SK-N-SH (cell line): ENCODE measurements around the gene FBXO31. TPM values are rescaled to one million over a fixed set of nuclear protein-coding genes. Genes with fewer than 3 reads are reported as not detected.

Source experiments
- CTCF ChIA-PET: fragments of 300-600, 350-600 bp; formaldehyde crosslinking; extraction: SDS; loops from one replicate; lab custom pipeline; 2021; lab: Yijun Ruan, JAX
- POLR2A ChIA-PET: fragments of 350-600 bp; sonication (Branson Sonifier 250); formaldehyde crosslinking; extraction: SDS; loops from one replicate; lab custom pipeline; 2020; ENCODE audit warnings: antibody characterized with exemption, inconsistent platforms; lab: Yijun Ruan, JAX
- DNase-seq: peaks from one replicate; pipeline ENCODE4 v3.0.0; 2012
- H2AFZ ChIP-seq: fragments of 200-600 bp; sonication (generic); 2 replicates; pipeline ENCODE4 v1.8.1; 2016; ENCODE audit warnings: antibody characterized with exemption, mild to moderate bottlenecking, low read depth
- H3F3A ChIP-seq: fragments of 200-600 bp; sonication (generic); replicated peaks from 2 replicates; pipeline ENCODE3; 2016; ENCODE audit warnings: antibody characterized with exemption, mild to moderate bottlenecking; ENCODE audit not compliant: insufficient read depth
- H3K27ac ChIP-seq, 2 experiments: fragments of 200-500 bp in 1 of 2; fragments of 200-600 bp in 1 of 2; sonication (Bioruptor generic) in 1 of 2; sonication (generic), shearing (Covaris generic) in 1 of 2; 2 replicates each; pipeline versions ENCODE4 v1.5.1 to v1.6.1; 2014 to 2016; ENCODE audit warnings: low read depth in 2 of 2, inconsistent platforms in 1 of 2, low read length in 1 of 2, mild to moderate bottlenecking in 1 of 2, mixed read lengths in 1 of 2
- H3K27me3 ChIP-seq: fragments of 200-600 bp; sonication (generic), shearing (Covaris generic); 2 replicates; pipeline ENCODE4 v1.6.1; 2016; ENCODE audit warnings: mixed run types; ENCODE audit not compliant: insufficient read depth
- H3K36me3 ChIP-seq, 2 experiments: fragments of 200-500 bp in 1 of 2; fragments of 200-600 bp in 1 of 2; sonication (Bioruptor generic) in 1 of 2; sonication (generic) in 1 of 2; replicated peaks in 1 of 2; 2 replicates each; pipeline versions ENCODE3 to v1.5.1; 2014 to 2016; ENCODE audit warnings: low read length in 1 of 2, mild to moderate bottlenecking in 1 of 2; ENCODE audit not compliant: insufficient read depth in 2 of 2, control insufficient read depth in 1 of 2
- H3K4me1 ChIP-seq, 2 experiments: fragments of 200-500 bp in 1 of 2; fragments of 200-600 bp in 1 of 2; sonication (Bioruptor generic) in 1 of 2; sonication (generic), shearing (Covaris generic) in 1 of 2; 2 replicates each; pipeline versions ENCODE4 v1.5.1 to v1.6.1; 2014 to 2016; ENCODE audit warnings: low read depth in 1 of 2, low read length in 1 of 2, mixed run types in 1 of 2; ENCODE audit not compliant: insufficient read depth in 2 of 2, control insufficient read depth in 1 of 2
- H3K4me2 ChIP-seq: fragments of 200-600 bp; sonication (generic), shearing (Covaris generic); 2 replicates; pipeline ENCODE4 v1.6.1; 2017; ENCODE audit warnings: mixed run types
- H3K4me3 ChIP-seq, 2 experiments: fragments of 200-500 bp in 1 of 2; fragments of 200-600 bp in 1 of 2; sonication (Bioruptor generic) in 1 of 2; sonication (generic), shearing (Covaris generic) in 1 of 2; 2 replicates each; pipeline versions ENCODE4 v1.5.1 to v1.8.1; 2014 to 2016; ENCODE audit warnings: low read depth in 2 of 2, inconsistent platforms in 1 of 2, low read length in 1 of 2, mild to moderate bottlenecking in 1 of 2, mixed read lengths in 1 of 2, moderate library complexity in 1 of 2
- H3K79me2 ChIP-seq: fragments of 200-600 bp; sonication (generic); 2 replicates; pipeline ENCODE4 v1.8.1; 2017; ENCODE audit warnings: mild to moderate bottlenecking; ENCODE audit not compliant: insufficient read depth
- H3K9ac ChIP-seq: fragments of 200-600 bp; sonication (generic); 2 replicates; pipeline ENCODE4 v1.6.1; 2017; ENCODE audit warnings: mixed run types
- H3K9me2 ChIP-seq: fragments of 200-600 bp; sonication (generic); 2 replicates; pipeline ENCODE4 v1.6.1; 2017; ENCODE audit warnings: mixed run types
- H3K9me3 ChIP-seq: fragments of 200-600 bp; sonication (generic); 2 replicates; pipeline ENCODE4 v1.6.1; 2017; ENCODE audit warnings: mixed run types, mild to moderate bottlenecking, moderate library complexity
- H4K20me1 ChIP-seq: fragments of 200-600 bp; sonication (generic); 2 replicates; pipeline ENCODE4 v1.6.1; 2017; ENCODE audit warnings: mild to moderate bottlenecking, mixed run types; ENCODE audit not compliant: insufficient read depth
- CHD2 ChIP-seq: fragments of 150-350 bp; IDR thresholded peaks from 2 replicates; pipeline ENCODE4 v1.6.1; 2018; ENCODE audit warnings: low read length; ENCODE audit not compliant: partially characterized antibody
- ELF1 ChIP-seq: IDR thresholded peaks from 2 replicates; pipeline ENCODE4 v1.4.0; 2012
- EP300 ChIP-seq, 2 experiments: IDR thresholded peaks; 2 replicates each; pipeline versions ENCODE4 v1.4.0 to v1.6.1; 2012; ENCODE audit warnings: borderline replicate concordance in 1 of 2, low read depth in 1 of 2, low read length in 1 of 2
- FOSL2 ChIP-seq: IDR thresholded peaks from 2 replicates; pipeline ENCODE4 v1.4.0; 2012; ENCODE audit warnings: low read depth, mild to moderate bottlenecking, moderate library complexity, borderline replicate concordance
- FOXJ3 ChIP-seq: sonication (generic); formaldehyde crosslinking; IDR thresholded peaks from 2 replicates; pipeline ENCODE4 v1.5.1; 2020; ENCODE audit warnings: mild to moderate bottlenecking, missing genetic modification reagents
- FOXM1 ChIP-seq: IDR thresholded peaks from 2 replicates; pipeline ENCODE4 v1.4.0; 2012; ENCODE audit warnings: low read depth, mild to moderate bottlenecking
- IRF3 ChIP-seq: fragments of 150-350 bp; IDR thresholded peaks from 2 replicates; pipeline ENCODE4 v1.6.1; 2016; ENCODE audit warnings: mild to moderate bottlenecking, low read depth, low read length
- JUND ChIP-seq: IDR thresholded peaks from 2 replicates; pipeline ENCODE4 v1.4.0; 2012
- MAX ChIP-seq: IDR thresholded peaks from 2 replicates; pipeline ENCODE4 v1.4.0; 2012; ENCODE audit warnings: low read depth
- NFIC ChIP-seq: IDR thresholded peaks from 2 replicates; pipeline ENCODE4 v1.4.0; 2012; ENCODE audit warnings: borderline replicate concordance
- PBX3 ChIP-seq: IDR thresholded peaks from 2 replicates; pipeline ENCODE4; 2012
- RFX5 ChIP-seq: IDR thresholded peaks from 2 replicates; pipeline ENCODE4 v1.6.1; 2012; ENCODE audit warnings: mild to moderate bottlenecking, improper control_type of control experiment, low read length
- RXRA ChIP-seq: IDR thresholded peaks from 2 replicates; pipeline ENCODE4 v1.4.0; 2012; ENCODE audit warnings: low read depth, mild to moderate bottlenecking, borderline replicate concordance
- SIN3A ChIP-seq: IDR thresholded peaks from 2 replicates; pipeline ENCODE4 v1.6.1; 2012; ENCODE audit warnings: low read depth, mild to moderate bottlenecking, low read length, moderate library complexity, borderline replicate concordance
- TEAD4 ChIP-seq: IDR thresholded peaks from 2 replicates; pipeline ENCODE4 v1.4.0; 2012; ENCODE audit warnings: mild to moderate bottlenecking, borderline replicate concordance; ENCODE audit not compliant: insufficient read depth
- USF1 ChIP-seq: IDR thresholded peaks from 2 replicates; pipeline ENCODE4 v1.4.0; 2012; ENCODE audit warnings: low read depth, borderline replicate concordance
- YY1 ChIP-seq: IDR thresholded peaks from 2 replicates; pipeline ENCODE4 v1.4.0; 2012; ENCODE audit warnings: low read depth, mild to moderate bottlenecking
- WGBS: methylation state at CpG from one replicate; pipeline ENCODE4 v1.1.6; 2017; ENCODE audit warnings: low lambda C conversion rate; 5-methylcytosine and 5-hydroxymethylcytosine counted together
- polyA plus RNA-seq, 3 experiments: library from polyadenylated mRNA; depleted of rRNA; stranded (reverse); fragments of >200 nt; gene quantifications; 2 replicates each; pipeline ENCODE4 v1.2.3, GENCODE V29; 2012

FBXO31 gene
- polyA plus RNA-seq, 1 of the 3 experiments (the other 2 are of a cell fraction), result 14.2 TPM

GRCh38 chr16:87426423-87427215 is 43.0 kb upstream of the FBXO31 start:
- peaks cover 21% of the 10 kb centered on the region; the same call in 1 of the 2 replicates for H3K79me2 ChIP-seq
- CTCF ChIA-PET, result interaction anchor here (0.9 to 1.9 kb wide), 4 partner anchors 10 to 42 kb away, joined by 3 to 12 read pairs (median 3); no protein-coding TSS in a partner anchor

GRCh38 chr16:87425941-87426340 is 42.4 kb upstream of the FBXO31 start:
- Histone ChIP-seq H3K9me3 (no peaks in the 10 kb centered on the region), H3K9me2 (no peaks in the 10 kb centered on the region), H3F3A (no peaks in the 10 kb centered on the region), H3K4me1 (peaks cover 0 to 3% of the 10 kb centered on the region in 2 experiments; a peak in 1 of 4 replicates), H3K27ac (no peak overlapping the region), H4K20me1 (peaks cover 33% of the 10 kb centered on the region; the same call in 1 of the 2 replicates)
- CTCF ChIA-PET, result interaction anchor here (0.5 to 2.5 kb wide), 8 partner anchors 9 to 163 kb away, joined by 3 to 12 read pairs (median 3); no protein-coding TSS in a partner anchor
- WGBS, result 97% methylated on average over 5 of the region's 12 CpGs
- POLR2A ChIA-PET, result no interaction called here
- TF ChIP-seq FOSL2 (no peak), USF1 (no peak)
- TF ChIP-seq, all 33 proteins: peak for 0
- Histone ChIP-seq H3K9ac (no peak overlapping the region), H3K79me2 (peaks cover 17% of the 10 kb centered on the region; the same call in 1 of the 2 replicates), H2AFZ (no peak overlapping the region), H3K36me3 (peaks cover 18 to 23% of the 10 kb centered on the region in 2 experiments), H3K4me2 (no peak overlapping the region), H3K4me3 (no peak overlapping the region), H3K27me3 (no peaks in the 10 kb centered on the region)
- no peak for DNase-seq

More at GRCh38 chr16:87426423-87427215, 43.0 kb upstream of the FBXO31 start:
- no peaks in the 10 kb centered on the region for H3K9me2 ChIP-seq
- no peaks in the 10 kb centered on the region for H3K27me3 ChIP-seq
- TF ChIP-seq EP300 (IDR thresholded peaks at IDR 0.05; ENCODE audit: borderline replicate concordance in 1 of 2, low read depth in 1 of 2, low read length in 1 of 2) (no peak), FOXM1 (no peak), RFX5 (no peak)
- no peak overlapping the region for H3K27ac ChIP-seq
- no peak overlapping the region for H2AFZ ChIP-seq
- no peak overlapping the region for H3K9ac ChIP-seq
- H3F3A ChIP-seq, result no peaks in the 10 kb centered on the region
- H3K4me1 ChIP-seq, result peaks cover 0 to 2% of the 10 kb centered on the region in 2 experiments; a peak in 1 of 4 replicates
- H3K36me3 ChIP-seq, result peaks cover 12 to 23% of the 10 kb centered on the region in 2 experiments
- POLR2A ChIA-PET, result no interaction called here
- no peak for DNase-seq
- no peak overlapping the region for H3K4me3 ChIP-seq
- WGBS, result 95% methylated on average over 17 of the region's 18 CpGs
- peaks cover 36% of the 10 kb centered on the region for H4K20me1 ChIP-seq
- no peak overlapping the region for H3K4me2 ChIP-seq
- no peaks in the 10 kb centered on the region for H3K9me3 ChIP-seq

GRCh38 chr16:87424266-87424665 is 40.7 kb upstream of the FBXO31 start:
- Histone ChIP-seq H2AFZ (no peak overlapping the region), H3K4me1 (peaks cover 0 to 3% of the 10 kb centered on the region in 2 experiments; a peak in 1 of 4 replicates), H3K4me2 (no peak overlapping the region), H3K9ac (no peak overlapping the region), H3K4me3 (no peak overlapping the region), H3K9me2 (no peaks in the 10 kb centered on the region), H3K36me3 (peaks cover 24 to 29% of the 10 kb centered on the region in 2 experiments), H4K20me1 (peaks cover 31% of the 10 kb centered on the region; the same call in 1 of the 2 replicates), H3K27me3 (no peaks in the 10 kb centered on the region), H3K79me2 (peaks cover 16% of the 10 kb centered on the region; the same call in 1 of the 2 replicates), H3F3A (no peaks in the 10 kb centered on the region), H3K9me3 (no peaks in the 10 kb centered on the region), H3K27ac (no peak overlapping the region)
- WGBS, result 94% methylated on average over 3 of the region's 12 CpGs
- POLR2A ChIA-PET, result no interaction called here
- no peak for DNase-seq
- no peak for TF ChIP-seq TEAD4
- TF ChIP-seq CHD2, result no peak
- TF ChIP-seq JUND, result no peak
- TF ChIP-seq YY1, result no peak
- no peak for TF ChIP-seq FOXM1
- no peak for TF ChIP-seq SIN3A
- TF ChIP-seq PBX3, result no peak
- TF ChIP-seq RXRA, result no peak
- TF ChIP-seq FOXJ3 (CRISPR knock-in tag), result no peak
- no peak for TF ChIP-seq ELF1
- no peak for TF ChIP-seq MAX
- no peak for TF ChIP-seq NFIC
- no peak for TF ChIP-seq IRF3
- CTCF ChIA-PET, result interaction anchor here (0.7 to 2.5 kb wide), 4 partner anchors 12 to 212 kb away, joined by 3 to 11 read pairs (median 3); no protein-coding TSS in a partner anchor
